Measurements from ENCODE around the gene KMT2C. TPM values are rescaled to one million over a fixed set of nuclear protein-coding genes. Genes with fewer than 3 reads are reported as not detected.
"Not testable (repeated sequence)": the region's sequence is repeated elsewhere in the genome, so short reads cannot be mapped to it uniquely, and the experiment has no call there.

The KMT2C gene
- total and polyA plus RNA-seq, 9 donors: 14.0 to 109 (median 74.0) TPM

GRCh38 chr7:152245417-152245816, 190.4 kb downstream of the KMT2C start:
- intact Hi-C loops (cut with DNase I); H3K27me3 ChIP-seq: not testable (repeated sequence)

GRCh38 chr7:152243464-152243863, 192.3 kb downstream of the KMT2C start:
- WGBS, 3 donors: 91 to 95% (median 94%) methylated on average over 11 of the region's 11 CpGs
- H3K4me3 ChIP-seq; H3K27ac ChIP-seq; DNase-seq; H3K27me3 ChIP-seq; intact Hi-C loops (cut with DNase I); H3K9me3 ChIP-seq; H3K4me1 ChIP-seq (ENCODE audit: insufficient read depth); H3K36me3 ChIP-seq: not testable (repeated sequence)

More at GRCh38 chr7:152245417-152245816, 190.4 kb downstream of the KMT2C start:
- H3K27ac ChIP-seq; H3K4me3 ChIP-seq; H3K9me3 ChIP-seq; H3K36me3 ChIP-seq; H3K4me1 ChIP-seq (ENCODE audit: insufficient read depth); DNase-seq: not testable (repeated sequence)
- 69 to 80% (median 71%) methylated on average over 2 of the region's 2 CpGs for WGBS, 3 donors

GRCh38 chr7:152241301-152241700, 194.5 kb downstream of the KMT2C start:
- H3K27me3 ChIP-seq; H3K4me1 ChIP-seq (ENCODE audit: insufficient read depth); intact Hi-C loops (cut with DNase I); H3K36me3 ChIP-seq; H3K4me3 ChIP-seq; H3K27ac ChIP-seq; DNase-seq; H3K9me3 ChIP-seq: not testable (repeated sequence)
- WGBS, 3 donors: 80 to 86% (median 81%) methylated on average over 8 of the region's 8 CpGs

DNA sequence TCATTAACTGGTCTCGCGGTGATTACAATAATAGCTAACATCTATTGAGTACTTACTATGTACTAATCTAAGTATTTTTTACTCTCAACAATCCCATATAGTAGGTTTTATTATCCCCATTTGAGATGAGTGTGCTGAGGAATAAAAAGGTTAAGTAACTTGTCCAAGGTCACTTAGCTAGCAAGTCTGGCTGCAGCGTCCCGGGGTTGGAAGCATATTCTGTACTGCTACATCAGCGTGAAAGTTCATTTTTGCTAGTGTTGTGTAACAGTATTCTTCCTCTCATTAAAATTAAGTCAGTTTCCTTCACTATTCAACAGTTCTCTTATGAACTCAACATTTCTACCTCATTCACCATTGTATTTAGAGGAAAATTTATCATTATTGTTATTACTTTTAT, 199.5 kb downstream of the KMT2C start:
- 49 to 64% (median 57%) methylated on average over 5 of the region's 5 CpGs for WGBS, 3 donors
- not testable (repeated sequence) for H3K4me1 ChIP-seq (ENCODE audit: insufficient read depth)

GRCh38 chr7:152234421-152234820, 201.4 kb downstream of the KMT2C start:
- 86 to 92% (median 89%) methylated on average over 5 of the region's 5 CpGs for WGBS, 3 donors
- H3K27me3 ChIP-seq; DNase-seq; H3K4me3 ChIP-seq; H3K9me3 ChIP-seq; H3K27ac ChIP-seq; H3K4me1 ChIP-seq (ENCODE audit: insufficient read depth); intact Hi-C loops (cut with DNase I); H3K36me3 ChIP-seq: not testable (repeated sequence)

More for the DNA sequence above, 199.5 kb downstream of the KMT2C start:
- H3K36me3 ChIP-seq; intact Hi-C loops (cut with DNase I); H3K9me3 ChIP-seq; H3K27ac ChIP-seq; H3K27me3 ChIP-seq; H3K4me3 ChIP-seq; DNase-seq: not testable (repeated sequence)

DNA sequence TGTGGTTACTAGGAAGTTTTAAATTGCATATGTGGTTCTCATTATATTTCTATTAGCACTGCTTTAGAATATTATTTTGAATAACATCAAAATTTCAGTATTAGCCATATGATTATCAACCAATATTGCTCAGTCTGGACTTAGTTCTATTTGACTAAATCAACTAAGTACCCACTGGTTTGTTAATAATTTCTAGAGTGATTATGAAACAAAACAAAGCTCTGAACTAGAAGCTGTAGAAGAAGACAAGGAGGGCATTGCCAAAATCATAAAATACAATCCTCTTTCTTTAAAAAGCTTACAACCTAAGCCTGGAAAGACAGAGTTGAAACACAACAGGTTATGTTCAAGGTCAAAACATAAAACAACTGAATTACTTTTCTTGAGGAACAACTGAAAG, 204.7 kb downstream of the KMT2C start:
- no peak for DNase-seq
- Histone ChIP-seq H3K9me3 (no peaks in the 10 kb centered on the region), H3K4me3 (no peak overlapping the region), H3K4me1 (ENCODE audit: insufficient read depth) (no peaks in the 10 kb centered on the region), H3K36me3 (no peaks in the 10 kb centered on the region), H3K27ac (no peak overlapping the region), H3K27me3 (no peaks in the 10 kb centered on the region)
- intact Hi-C loops (cut with DNase I): no loop called here
- TF ChIP-seq EP300 (IDR thresholded peaks at IDR 0.05) (no peak), CTCF (IDR thresholded peaks at IDR 0.05) (no peak)

GRCh38 chr7:152219556-152219955, 216.2 kb downstream of the KMT2C start:
- H3K9me3 ChIP-seq; H3K4me3 ChIP-seq; H3K36me3 ChIP-seq; DNase-seq; intact Hi-C loops (cut with DNase I); H3K27me3 ChIP-seq; H3K27ac ChIP-seq; H3K4me1 ChIP-seq (ENCODE audit: insufficient read depth): not testable (repeated sequence)
- WGBS, 3 donors: 95 to 97% (median 96%) methylated on average over 5 of the region's 5 CpGs

GRCh38 chr7:152208766-152209165, 227.0 kb downstream of the KMT2C start:
- H3K4me3 ChIP-seq; H3K36me3 ChIP-seq; DNase-seq; H3K4me1 ChIP-seq (ENCODE audit: insufficient read depth); H3K27me3 ChIP-seq; intact Hi-C loops (cut with DNase I); H3K27ac ChIP-seq; H3K9me3 ChIP-seq: not testable (repeated sequence)
- 87 to 92% (median 87%) methylated on average over 7 of the region's 7 CpGs for WGBS, 3 donors

DNA sequence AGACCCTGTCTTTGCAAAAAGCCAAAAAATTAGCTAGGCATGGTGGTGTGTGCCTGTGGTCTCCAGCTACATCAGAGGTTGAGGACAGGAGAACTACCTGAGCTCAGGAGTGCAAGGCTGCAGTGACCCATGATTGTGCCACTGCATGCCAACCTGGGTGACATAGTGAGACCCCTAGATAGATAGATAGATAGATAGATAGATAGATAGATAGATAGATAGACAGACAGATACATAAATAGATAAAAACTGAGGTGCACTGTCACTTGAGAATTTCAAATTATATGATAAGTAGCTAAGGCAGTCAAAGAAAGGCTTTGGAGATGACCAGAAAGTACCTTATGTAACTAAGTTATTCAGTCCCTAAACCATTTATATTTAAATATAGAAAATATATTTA, 231.4 kb downstream of the KMT2C start:
- intact Hi-C loops (cut with DNase I); DNase-seq; H3K27ac ChIP-seq; H3K36me3 ChIP-seq; H3K27me3 ChIP-seq; H3K9me3 ChIP-seq; H3K4me1 ChIP-seq (ENCODE audit: insufficient read depth); H3K4me3 ChIP-seq: not testable (repeated sequence)
